Stimulated activated CD4-positive, alpha-beta T cell treated with anti-CD3 and anti-CD28 coated beads, Interleukin-2, amount 100 ng/mL, for 24 hours (primary cell): ENCODE data around the gene UGT2B10.
"Not testable (repeated sequence)": the region's sequence is repeated elsewhere in the genome, so short reads cannot be mapped to it uniquely, and the experiment has no call there.

Experiments
- DNase-seq, 2 donors: peaks; one replicate each; pipeline ENCODE4 v3.0.0-alpha.2; 2020

The UGT2B10 gene

DNA sequence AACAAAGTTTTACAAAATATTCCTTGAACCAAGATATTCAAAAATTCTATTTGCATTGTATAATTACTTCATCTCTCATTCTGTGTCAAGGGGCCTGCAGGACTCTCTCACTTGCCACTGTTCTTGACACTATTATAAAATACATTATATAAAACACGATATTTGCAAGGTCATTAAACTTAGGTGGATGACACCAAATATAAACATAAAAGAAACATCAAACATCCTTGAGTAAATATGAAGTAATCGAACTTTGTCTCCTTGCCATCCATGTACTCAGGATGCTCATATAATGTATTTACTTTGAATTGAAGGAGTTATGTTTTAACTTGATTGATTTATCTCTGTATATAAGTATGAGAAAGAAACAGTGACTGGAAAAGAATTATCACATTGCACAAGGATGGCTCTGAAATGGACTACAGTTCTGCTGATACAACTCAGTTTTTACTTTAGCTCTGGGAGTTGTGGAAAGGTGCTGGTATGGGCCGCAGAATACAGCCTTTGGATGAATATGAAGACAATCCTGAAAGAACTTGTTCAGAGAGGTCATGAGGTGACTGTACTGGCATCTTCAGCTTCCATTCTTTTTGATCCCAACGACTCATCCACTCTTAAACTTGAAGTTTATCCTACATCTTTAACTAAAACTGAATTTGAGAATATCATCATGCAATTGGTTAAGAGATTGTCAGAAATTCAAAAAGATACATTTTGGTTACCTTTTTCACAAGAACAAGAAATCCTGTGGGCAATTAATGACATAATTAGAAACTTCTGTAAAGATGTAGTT lies at the start of gene UGT2B10:
TSS of gene UGT2B10 (plus strand) at position 378 of the 793 bp plus-strand sequence. CDS start at position 404, 26 bp downstream.
- not testable (repeated sequence) for DNase-seq

GRCh38 chr4:68771836-68772235 lies 44.0 kb upstream of the UGT2B10 start:
- not testable (repeated sequence) for DNase-seq

DNA sequence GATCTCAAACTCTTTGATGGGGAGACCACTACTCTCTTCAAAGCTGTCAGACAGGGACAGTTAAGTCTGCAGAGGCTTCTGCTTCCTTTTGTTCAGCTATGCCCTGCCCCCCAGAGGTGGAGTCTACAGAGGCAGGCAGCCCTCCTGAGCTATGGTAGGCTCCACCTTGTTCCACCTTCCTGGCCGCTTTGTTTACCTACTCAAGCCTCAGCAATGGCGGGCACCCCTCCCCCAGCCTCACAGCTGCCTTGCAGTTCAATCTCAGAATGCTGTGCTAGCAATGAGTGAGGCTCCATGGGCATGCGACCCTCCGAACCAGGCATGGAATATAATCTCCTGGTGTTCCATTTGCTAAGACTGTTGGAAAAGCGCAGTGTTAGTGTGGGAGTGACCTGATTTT lies 42.1 kb upstream of the UGT2B10 start:
- DNase-seq = no peak

- DNase-seq = no peak
These were observed 35.6 kb upstream of the UGT2B10 start for GRCh38 chr4:68780232-68780631.

GRCh38 chr4:68797048-68797447 lies 18.7 kb upstream of the UGT2B10 start:
- no peak for DNase-seq

GRCh38 chr4:68797618-68798017 lies 18.2 kb upstream of the UGT2B10 start:
- DNase-seq = no peak

DNA sequence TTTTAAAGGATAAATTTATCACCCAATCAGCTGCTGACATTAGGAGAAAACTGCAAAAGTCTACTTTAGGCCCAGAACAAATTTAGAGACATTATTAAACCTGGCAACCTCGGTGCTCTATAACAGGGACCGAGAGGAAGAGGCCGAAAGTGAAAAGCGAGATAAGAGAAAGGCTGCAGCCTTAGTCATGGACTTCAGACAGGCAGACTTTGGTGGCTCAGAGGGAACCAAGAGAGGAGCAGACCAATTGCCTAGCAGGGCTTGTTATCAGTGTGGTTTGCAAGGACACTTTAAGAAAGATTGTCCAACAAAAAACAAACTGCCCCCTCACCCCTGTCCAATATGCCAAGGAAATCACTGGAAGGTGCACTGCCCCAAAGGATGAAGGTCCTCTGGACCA lies 12.8 kb upstream of the UGT2B10 start:
- no peak for DNase-seq

GRCh38 chr4:68808060-68808459 lies 7.7 kb upstream of the UGT2B10 start:
- DNase-seq = no peak

GRCh38 chr4:68810919-68811318 lies 4.9 kb upstream of the UGT2B10 start:
- DNase-seq = no peak

- not testable (repeated sequence) for DNase-seq
These were observed 844 bp downstream of the UGT2B10 start for GRCh38 chr4:68816410-68817265.

DNA sequence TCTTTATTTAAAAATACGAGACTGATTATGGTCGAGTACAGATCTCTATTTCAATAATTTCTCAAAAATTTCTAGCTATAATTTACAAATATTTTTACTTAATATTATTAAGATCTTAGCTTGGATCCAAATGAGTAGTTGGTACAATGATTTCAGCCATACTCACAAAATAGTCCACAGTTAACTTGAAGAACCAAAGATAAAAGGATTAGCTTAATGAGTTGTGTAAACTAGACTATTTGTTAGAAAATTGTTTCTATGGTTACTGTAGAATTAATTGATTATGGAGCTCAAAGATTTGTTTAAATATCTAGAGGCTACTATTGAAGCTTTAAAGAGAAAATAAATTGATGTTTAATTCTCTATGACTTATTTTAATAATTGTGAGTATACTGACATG lies 1.6 kb downstream of the UGT2B10 start:
- no peak for DNase-seq

- not testable (repeated sequence) for DNase-seq
These were observed 2.3 kb downstream of the UGT2B10 start for GRCh38 chr4:68818030-68818462.

DNA sequence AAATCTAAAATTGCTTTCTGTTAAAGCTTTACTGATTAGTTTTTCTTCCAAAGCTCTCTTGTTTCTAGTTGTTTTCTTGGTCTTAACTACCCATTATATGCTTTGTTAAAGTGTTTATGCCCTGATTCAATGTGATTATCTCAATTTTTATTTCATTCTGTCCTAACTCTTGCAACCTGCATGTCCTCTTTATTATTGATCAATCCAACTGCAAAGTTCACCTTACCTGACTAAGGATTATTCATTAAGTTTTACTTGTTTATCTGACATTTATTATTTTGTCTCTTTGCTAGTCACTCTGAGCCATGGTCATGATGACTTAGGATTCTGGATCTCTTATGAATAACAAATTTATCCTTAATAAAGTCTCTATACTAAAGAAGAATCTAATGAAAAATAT lies 15.8 kb downstream of the UGT2B10 start:
- DNase-seq = no peak

- DNase-seq = no peak
These were observed 34.5 kb downstream of the UGT2B10 start for GRCh38 chr4:68850293-68850692.

DNA sequence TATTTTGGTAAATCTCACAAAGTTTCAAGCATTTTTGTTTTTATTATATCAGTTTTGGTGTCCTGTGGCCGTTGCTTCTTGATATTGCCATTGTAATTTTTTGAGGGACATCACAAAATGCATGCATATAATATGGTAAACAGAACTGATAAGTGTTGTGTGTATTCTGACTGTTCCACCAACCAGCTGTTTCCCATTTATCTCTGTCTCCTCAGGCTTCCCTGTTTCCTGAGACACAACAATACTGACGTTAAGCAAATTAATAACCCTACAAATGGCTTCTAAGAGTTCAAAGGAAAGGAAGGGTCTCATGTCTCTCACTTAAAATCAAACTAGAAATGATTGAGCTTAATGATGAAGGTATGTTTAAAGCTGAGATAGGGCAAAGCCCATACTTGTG lies 40.0 kb downstream of the UGT2B10 start:
- DNase-seq = no peak

GRCh38 chr4:68858039-68858438 lies 42.2 kb downstream of the UGT2B10 start:
- DNase-seq = no peak

- DNase-seq = no peak
These were observed 43.9 kb downstream of the UGT2B10 start for GRCh38 chr4:68859655-68860054.

DNA sequence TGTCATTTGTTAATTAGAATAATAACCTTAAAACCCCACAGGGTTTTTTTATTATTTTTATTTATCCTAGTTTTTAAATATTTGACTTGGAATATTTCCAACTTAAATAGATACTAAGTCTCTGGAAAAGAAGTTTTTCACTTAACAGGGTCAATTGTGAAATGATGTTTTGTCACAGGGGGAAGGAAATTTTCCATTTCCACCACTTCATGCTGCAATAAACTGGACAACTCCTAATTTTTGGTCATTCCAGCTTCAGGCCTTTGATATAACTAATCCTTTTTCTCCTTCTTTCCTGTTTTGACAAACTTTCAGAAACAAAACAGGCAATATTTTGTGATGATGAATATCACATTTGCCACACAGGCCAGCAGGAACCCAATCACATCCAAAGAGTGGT lies 45.3 kb downstream of the UGT2B10 start:
- no peak for DNase-seq

- DNase-seq = no peak
These were observed 48.8 kb downstream of the UGT2B10 start for GRCh38 chr4:68864438-68865187.

DNA sequence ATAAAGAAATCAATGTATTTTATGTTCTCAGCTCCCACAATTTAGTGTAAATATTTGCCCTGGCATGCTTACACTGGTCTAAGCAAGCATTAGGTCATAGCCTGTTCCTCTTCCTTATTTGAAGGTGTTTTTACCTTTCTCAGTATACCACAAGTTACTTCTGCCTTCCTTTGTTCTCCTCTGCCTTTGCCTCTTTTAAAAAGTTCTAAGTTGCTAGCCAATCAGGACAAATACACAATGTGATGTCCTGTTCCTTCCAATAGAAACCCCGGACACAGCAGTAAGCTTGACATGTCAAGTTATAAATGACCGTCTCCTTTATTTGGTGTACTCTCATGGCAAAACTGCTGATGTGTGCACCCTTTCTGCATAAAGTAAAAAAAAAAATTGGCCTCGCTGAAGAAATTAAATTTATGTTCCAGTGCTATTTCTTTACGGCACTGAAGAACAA lies 49.4 kb downstream of the UGT2B10 start:
- no peak for DNase-seq

DNA sequence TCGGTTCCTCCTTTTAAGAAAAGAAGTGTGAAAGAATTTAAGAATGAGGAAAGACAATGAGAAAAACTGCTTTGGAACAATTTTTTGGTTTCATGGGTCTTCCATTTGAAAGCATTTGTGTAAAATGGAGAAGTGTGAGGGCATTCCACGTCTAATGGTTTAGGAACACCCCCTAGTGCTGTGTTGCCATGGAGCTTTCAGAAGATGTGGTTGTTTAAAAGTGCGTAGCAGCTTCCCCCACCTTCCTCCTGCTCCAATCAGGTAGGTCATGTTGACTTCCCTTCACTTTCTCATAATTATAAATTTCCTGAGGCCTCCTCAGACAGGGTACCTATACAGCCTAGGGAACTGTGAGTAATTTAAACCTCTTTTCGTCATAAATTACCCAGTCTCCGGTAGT lies 50.0 kb downstream of the UGT2B10 start:
- DNase-seq = no peak

GRCh38 chr4:68869274-68869773 lies 53.5 kb downstream of the UGT2B10 start:
- DNase-seq = no peak
